Measurements from ENCODE around the gene STAB1.

The STAB1 gene

DNA sequence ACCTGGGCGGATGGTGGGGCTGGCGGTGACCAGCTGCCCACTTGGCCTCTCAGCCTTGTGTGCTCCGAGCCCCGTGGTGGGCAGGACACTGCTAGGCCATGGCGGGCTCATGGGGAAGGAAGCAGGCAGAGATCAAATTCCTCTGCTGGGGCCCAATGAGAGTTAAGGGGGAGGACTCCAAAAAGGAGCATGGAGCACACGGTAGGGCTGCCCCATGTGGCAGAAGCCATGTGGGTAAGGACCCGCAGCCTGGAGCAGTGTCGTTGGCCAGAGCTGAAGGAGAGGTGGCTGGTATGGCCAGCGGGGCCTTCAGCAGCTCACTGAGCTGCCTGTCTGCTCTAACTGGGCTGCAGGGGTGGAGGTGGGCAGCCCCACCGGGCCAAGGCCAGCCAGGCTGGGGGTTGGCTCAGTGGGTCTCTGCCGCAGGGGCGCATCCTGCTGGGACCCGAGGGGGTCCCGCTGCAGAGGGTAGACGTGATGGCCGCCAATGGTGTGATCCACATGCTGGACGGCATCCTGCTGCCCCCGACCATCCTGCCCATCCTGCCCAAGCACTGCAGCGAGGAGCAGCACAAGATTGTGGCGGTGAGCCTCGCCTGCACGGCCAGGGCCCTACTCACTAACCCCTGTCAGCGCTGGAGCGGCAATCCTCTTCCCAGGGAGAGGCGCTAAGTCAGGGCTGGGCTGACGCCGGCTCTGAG is 11.3 kb downstream of the STAB1 start:
- Histone ChIP-seq H3K9me3 (ENCODE audit: control insufficient read depth, insufficient read depth, low read length) (no peaks in the 10 kb centered on the region), H3K27me3 (ENCODE audit: control insufficient read depth, insufficient read depth, low read length) (no peaks in the 10 kb centered on the region), H3K9ac (ENCODE audit: low read depth, low read length) (no peak overlapping the region), H3K4me3 (ENCODE audit: low read depth, low read length) (no peak overlapping the region), H3K4me1 (ENCODE audit: control insufficient read depth, insufficient read depth, low read length) (no peaks in the 10 kb centered on the region), H3K36me3 (ENCODE audit: control insufficient read depth, insufficient read depth, low read length) (no peaks in the 10 kb centered on the region)

DNA sequence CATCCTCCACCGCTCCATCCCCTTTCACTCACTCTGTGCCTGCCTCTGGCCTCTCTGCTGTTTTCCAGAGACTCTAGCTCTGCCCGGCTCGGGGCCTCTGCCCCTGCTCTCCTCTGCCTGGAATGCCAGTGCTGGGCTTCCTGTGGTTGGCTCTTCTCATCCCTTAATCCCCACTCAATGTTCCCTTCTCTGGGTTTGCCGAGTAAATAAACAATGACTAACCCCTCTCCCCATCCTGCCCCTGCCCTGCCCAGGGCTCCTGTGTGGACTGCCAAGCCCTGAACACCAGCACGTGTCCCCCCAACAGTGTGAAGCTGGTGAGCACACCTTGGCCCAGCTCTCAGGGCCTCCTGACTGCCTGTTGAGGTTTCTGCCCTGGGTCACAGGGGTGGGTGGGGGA is 12.2 kb downstream of the STAB1 start:
- no peaks in the 10 kb centered on the region for H3K36me3 ChIP-seq (ENCODE audit: control insufficient read depth, insufficient read depth, low read length)
- H3K4me3 ChIP-seq (ENCODE audit: low read depth, low read length), result no peak overlapping the region
- no peak overlapping the region for H3K9ac ChIP-seq (ENCODE audit: low read depth, low read length)
- no peaks in the 10 kb centered on the region for H3K27me3 ChIP-seq (ENCODE audit: control insufficient read depth, insufficient read depth, low read length)
- H3K4me1 ChIP-seq (ENCODE audit: control insufficient read depth, insufficient read depth, low read length), result no peaks in the 10 kb centered on the region
- H3K9me3 ChIP-seq (ENCODE audit: control insufficient read depth, insufficient read depth, low read length), result no peaks in the 10 kb centered on the region

DNA sequence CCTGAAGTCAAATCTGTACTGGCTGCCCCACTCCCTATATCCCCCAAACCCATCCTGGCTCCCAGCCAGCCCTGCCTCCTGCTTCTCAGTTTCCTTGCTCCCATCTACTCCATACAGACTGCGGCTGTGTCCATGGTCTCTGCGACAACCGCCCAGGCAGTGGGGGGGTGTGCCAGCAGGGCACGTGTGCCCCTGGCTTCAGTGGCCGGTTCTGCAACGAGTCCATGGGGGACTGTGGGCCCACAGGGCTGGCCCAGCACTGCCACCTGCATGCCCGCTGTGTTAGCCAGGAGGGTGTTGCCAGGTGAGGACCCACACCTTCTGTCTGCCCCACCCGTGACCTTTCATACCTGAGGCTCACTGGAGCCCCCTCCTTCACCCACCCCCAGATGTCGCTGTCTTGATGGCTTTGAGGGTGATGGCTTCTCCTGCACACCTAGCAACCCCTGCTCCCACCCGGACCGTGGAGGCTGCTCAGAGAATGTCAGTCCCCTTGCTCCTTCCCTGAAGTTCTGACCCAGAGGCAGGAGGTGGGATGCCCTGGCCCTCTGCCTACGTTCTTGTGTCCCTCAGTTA is 14.7 kb downstream of the STAB1 start:
- H3K36me3 ChIP-seq (ENCODE audit: control insufficient read depth, insufficient read depth, low read length), result no peaks in the 10 kb centered on the region
- no peaks in the 10 kb centered on the region for H3K9me3 ChIP-seq (ENCODE audit: control insufficient read depth, insufficient read depth, low read length)
- no peaks in the 10 kb centered on the region for H3K27me3 ChIP-seq (ENCODE audit: control insufficient read depth, insufficient read depth, low read length)
- H3K4me1 ChIP-seq (ENCODE audit: control insufficient read depth, insufficient read depth, low read length), result no peaks in the 10 kb centered on the region
- no peak overlapping the region for H3K4me3 ChIP-seq (ENCODE audit: low read depth, low read length)
- no peak overlapping the region for H3K9ac ChIP-seq (ENCODE audit: low read depth, low read length)

DNA sequence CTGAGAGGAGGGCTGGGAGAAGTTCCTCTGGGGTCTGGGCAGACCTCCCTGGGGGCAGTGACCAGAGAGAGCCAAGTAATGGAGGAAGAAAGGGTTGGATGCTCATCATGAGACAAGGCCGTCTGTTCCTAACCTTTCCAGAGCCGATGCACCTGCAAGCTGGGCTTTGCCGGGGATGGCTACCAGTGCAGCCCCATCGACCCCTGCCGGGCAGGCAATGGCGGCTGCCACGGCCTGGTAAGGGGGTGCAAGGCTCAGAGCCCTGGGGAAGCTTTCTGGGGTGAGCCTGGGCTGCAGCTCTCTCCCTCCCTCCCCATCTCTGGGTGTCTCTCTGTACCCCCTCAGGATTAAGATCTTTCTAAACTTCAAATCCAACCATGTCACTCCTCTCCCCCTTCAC is 16.4 kb downstream of the STAB1 start:
- Histone ChIP-seq H3K36me3 (ENCODE audit: control insufficient read depth, insufficient read depth, low read length) (no peaks in the 10 kb centered on the region), H3K27me3 (ENCODE audit: control insufficient read depth, insufficient read depth, low read length) (no peaks in the 10 kb centered on the region), H3K9ac (ENCODE audit: low read depth, low read length) (no peak overlapping the region), H3K4me3 (ENCODE audit: low read depth, low read length) (no peak overlapping the region), H3K9me3 (ENCODE audit: control insufficient read depth, insufficient read depth, low read length) (no peaks in the 10 kb centered on the region), H3K4me1 (ENCODE audit: control insufficient read depth, insufficient read depth, low read length) (no peaks in the 10 kb centered on the region)

DNA sequence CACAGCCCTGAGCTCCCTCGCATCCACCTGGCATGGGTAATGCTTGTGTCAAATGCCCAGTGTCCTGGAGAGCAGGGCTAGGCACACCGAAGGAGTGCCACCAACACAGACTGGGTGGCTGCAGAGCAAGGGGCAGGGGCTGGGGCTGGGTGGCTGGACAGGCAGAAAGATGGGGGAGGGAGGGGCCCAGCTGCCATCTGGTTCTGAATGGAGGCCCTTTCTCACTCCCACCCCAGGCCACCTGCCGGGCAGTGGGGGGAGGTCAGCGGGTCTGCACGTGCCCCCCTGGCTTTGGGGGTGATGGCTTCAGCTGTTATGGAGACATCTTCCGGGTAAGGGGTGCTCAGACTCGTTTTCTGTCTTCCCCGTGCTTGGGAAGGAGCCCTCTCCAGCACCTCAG is 17.0 kb downstream of the STAB1 start:
- Histone ChIP-seq H3K36me3 (ENCODE audit: control insufficient read depth, insufficient read depth, low read length) (no peaks in the 10 kb centered on the region), H3K4me1 (ENCODE audit: control insufficient read depth, insufficient read depth, low read length) (no peaks in the 10 kb centered on the region), H3K9ac (ENCODE audit: low read depth, low read length) (no peak overlapping the region), H3K9me3 (ENCODE audit: control insufficient read depth, insufficient read depth, low read length) (no peaks in the 10 kb centered on the region), H3K27me3 (ENCODE audit: control insufficient read depth, insufficient read depth, low read length) (no peaks in the 10 kb centered on the region), H3K4me3 (ENCODE audit: low read depth, low read length) (no peak overlapping the region)

DNA sequence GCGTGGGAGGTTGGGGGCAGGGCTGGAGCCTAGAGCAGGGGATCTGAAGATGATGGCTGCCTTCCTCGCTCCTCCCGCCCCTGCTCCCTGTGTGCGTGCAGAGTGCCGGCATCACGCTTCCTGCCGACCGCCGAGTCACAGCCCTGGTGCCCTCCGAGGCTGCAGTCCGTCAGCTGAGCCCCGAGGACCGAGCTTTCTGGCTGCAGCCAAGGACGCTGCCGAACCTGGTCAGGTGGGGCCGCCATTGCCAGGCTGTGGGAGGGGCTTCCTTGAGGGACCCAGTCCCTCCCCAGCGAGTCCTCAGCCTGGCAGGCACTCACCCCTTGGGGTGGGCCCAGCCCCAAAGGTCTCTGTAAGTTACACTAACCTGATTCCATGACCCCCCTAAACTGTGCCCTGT is 17.6 kb downstream of the STAB1 start:
- H3K4me3 ChIP-seq (ENCODE audit: low read depth, low read length), result no peak overlapping the region
- H3K36me3 ChIP-seq (ENCODE audit: control insufficient read depth, insufficient read depth, low read length), result no peaks in the 10 kb centered on the region
- no peaks in the 10 kb centered on the region for H3K4me1 ChIP-seq (ENCODE audit: control insufficient read depth, insufficient read depth, low read length)
- H3K9me3 ChIP-seq (ENCODE audit: control insufficient read depth, insufficient read depth, low read length), result no peaks in the 10 kb centered on the region
- H3K9ac ChIP-seq (ENCODE audit: low read depth, low read length), result no peak overlapping the region
- peaks cover 2% of the 10 kb centered on the region for H3K27me3 ChIP-seq (ENCODE audit: control insufficient read depth, insufficient read depth, low read length)

DNA sequence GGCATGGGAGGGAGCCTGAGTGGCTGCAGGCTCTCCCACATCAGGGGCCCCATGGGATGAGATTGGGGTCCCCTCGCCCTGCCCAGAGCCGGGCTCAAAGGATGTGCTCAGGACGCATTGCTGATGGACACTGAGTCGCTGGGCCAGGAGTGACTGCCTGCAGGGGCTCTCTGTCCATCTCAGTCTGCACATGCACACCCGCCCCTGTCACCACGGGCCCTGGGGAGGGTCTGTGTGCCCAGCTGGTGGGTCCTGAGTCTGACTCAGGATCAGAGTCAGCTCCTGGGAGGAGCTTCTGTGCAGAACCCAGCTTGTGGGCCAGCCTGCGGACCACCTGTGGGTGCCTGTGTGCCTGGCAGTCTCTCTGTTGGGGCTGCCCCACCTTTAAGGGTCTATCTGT is 18.1 kb downstream of the STAB1 start:
- H3K9ac ChIP-seq (ENCODE audit: low read depth, low read length), result no peak overlapping the region
- H3K36me3 ChIP-seq (ENCODE audit: control insufficient read depth, insufficient read depth, low read length), result no peaks in the 10 kb centered on the region
- peaks cover 4% of the 10 kb centered on the region for H3K27me3 ChIP-seq (ENCODE audit: control insufficient read depth, insufficient read depth, low read length)
- no peaks in the 10 kb centered on the region for H3K4me1 ChIP-seq (ENCODE audit: control insufficient read depth, insufficient read depth, low read length)
- no peaks in the 10 kb centered on the region for H3K9me3 ChIP-seq (ENCODE audit: control insufficient read depth, insufficient read depth, low read length)
- no peak overlapping the region for H3K4me3 ChIP-seq (ENCODE audit: low read depth, low read length)

DNA sequence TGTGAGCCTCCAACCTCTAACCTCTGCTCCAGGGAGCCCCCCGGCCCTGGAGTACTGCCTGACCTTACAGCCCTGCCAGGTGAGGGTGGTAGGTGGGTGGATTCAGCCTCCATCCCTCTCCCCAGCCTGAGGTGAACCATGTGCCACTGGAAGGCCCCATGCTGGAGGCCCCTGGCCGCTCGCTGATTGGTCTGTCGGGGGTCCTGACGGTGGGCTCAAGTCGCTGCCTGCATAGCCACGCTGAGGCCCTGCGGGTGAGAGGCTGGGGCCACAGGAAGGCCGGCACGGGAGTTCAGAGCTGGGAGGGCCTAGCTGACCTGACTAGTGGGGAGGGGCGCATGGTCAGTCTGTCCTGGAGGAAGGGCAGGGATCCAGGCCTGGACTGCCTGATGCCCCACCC is 19.4 kb downstream of the STAB1 start:
- Histone ChIP-seq H3K36me3 (ENCODE audit: control insufficient read depth, insufficient read depth, low read length) (no peaks in the 10 kb centered on the region), H3K4me3 (ENCODE audit: low read depth, low read length) (no peak overlapping the region), H3K4me1 (ENCODE audit: control insufficient read depth, insufficient read depth, low read length) (no peaks in the 10 kb centered on the region), H3K9me3 (ENCODE audit: control insufficient read depth, insufficient read depth, low read length) (no peaks in the 10 kb centered on the region), H3K9ac (ENCODE audit: low read depth, low read length) (no peak overlapping the region), H3K27me3 (ENCODE audit: control insufficient read depth, insufficient read depth, low read length) (peaks cover 4% of the 10 kb centered on the region)

DNA sequence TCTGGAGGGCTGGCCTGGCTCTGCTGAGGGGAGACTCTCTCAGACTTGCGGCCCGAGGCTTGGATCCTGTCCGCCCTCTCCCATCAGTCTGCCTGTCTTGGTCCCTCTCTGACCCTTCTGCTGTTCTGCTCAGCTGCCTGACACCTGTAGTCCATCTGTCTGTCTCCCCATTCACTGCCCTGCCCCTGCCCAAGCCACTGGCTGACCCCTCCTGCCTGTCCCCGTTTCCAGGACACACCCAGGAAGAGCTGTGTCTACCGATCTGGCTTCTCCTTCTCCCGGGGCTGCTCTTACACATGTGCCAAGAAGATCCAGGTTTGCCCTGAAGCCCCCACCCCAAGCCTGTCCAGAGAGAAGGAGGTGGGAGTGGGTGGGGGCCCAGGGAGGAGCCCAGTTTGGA is 20.1 kb downstream of the STAB1 start:
- peaks cover 4% of the 10 kb centered on the region for H3K27me3 ChIP-seq (ENCODE audit: control insufficient read depth, insufficient read depth, low read length)
- no peak overlapping the region for H3K9ac ChIP-seq (ENCODE audit: low read depth, low read length)
- no peaks in the 10 kb centered on the region for H3K4me1 ChIP-seq (ENCODE audit: control insufficient read depth, insufficient read depth, low read length)
- H3K4me3 ChIP-seq (ENCODE audit: low read depth, low read length), result no peak overlapping the region
- H3K9me3 ChIP-seq (ENCODE audit: control insufficient read depth, insufficient read depth, low read length), result no peaks in the 10 kb centered on the region
- H3K36me3 ChIP-seq (ENCODE audit: control insufficient read depth, insufficient read depth, low read length), result no peaks in the 10 kb centered on the region

DNA sequence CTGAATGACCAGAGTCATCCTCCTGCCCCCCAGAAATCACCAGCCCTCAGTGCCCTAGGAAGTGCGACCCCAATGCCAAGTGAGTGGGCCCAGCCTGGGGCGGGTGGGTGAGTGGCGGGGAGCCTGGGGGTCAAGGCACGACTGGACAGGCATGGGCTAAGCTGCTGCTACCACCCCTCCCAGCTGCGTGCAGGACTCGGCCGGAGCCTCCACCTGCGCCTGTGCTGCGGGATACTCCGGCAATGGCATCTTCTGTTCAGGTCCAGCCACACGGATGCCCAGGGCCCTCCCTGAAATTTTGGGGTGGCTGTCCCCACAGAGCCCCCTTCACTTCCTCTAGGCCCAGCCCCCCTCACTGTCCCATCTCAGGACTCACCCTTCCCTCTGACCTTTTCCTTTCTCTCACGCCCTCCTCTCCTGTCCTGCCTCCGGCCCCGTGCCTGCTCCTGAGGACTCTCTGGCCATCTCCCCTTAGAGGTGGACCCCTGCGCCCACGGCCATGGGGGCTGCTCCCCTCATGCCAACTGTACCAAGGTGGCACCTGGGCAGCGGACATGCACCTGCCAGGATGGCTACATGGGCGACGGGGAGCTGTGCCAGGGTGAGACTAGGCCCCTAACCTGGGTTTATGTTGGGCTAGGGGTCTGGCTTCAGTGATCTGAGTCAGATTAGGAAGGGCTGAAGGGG is 21.5 kb downstream of the STAB1 start:
- H3K4me1 ChIP-seq (ENCODE audit: control insufficient read depth, insufficient read depth, low read length), result no peaks in the 10 kb centered on the region
- H3K9me3 ChIP-seq (ENCODE audit: control insufficient read depth, insufficient read depth, low read length), result no peaks in the 10 kb centered on the region
- no peaks in the 10 kb centered on the region for H3K36me3 ChIP-seq (ENCODE audit: control insufficient read depth, insufficient read depth, low read length)
- no peak overlapping the region for H3K4me3 ChIP-seq (ENCODE audit: low read depth, low read length)
- H3K9ac ChIP-seq (ENCODE audit: low read depth, low read length), result no peak overlapping the region
- peaks cover 4% of the 10 kb centered on the region for H3K27me3 ChIP-seq (ENCODE audit: control insufficient read depth, insufficient read depth, low read length)

DNA sequence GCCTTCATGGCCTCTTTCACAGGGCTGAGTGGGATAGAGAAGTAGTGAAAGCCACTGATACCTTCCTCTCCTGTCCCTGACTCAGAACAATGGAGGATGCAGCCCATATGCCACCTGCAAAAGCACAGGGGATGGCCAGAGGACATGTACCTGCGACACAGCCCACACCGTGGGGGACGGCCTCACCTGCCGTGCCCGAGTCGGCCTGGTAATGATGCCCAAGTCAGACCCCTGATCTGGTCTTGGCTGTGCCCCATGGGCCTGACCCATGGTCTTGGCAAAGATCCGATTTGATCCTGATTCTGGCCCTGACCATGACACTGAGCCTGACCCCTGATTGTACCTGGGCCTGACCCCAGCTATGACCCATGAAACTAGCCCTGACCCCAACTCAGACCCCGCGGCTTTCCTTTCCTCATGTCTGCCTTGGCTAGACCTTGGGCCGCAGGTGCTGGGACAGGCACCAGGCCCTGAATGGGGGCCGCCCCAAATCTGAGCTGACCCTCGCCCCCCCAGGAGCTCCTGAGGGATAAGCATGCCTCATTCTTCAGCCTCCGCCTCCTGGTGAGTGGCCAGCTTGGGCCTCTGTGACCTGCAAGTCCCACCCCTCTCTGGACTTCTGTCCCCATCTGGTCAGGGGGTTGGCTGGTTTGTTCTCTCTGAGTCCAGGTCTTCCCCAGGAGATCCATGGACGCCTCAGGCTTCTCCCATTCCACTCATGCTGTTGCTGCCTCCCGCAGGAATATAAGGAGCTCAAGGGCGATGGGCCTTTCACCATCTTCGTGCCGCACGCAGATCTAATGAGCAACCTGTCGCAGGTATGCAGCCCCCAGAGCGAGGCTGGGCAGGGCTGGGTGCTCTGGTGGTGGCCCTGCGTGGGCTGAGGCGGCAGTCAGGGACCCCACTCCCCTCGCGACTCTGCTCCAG is 22.9 kb downstream of the STAB1 start:
- Histone ChIP-seq H3K4me3 (ENCODE audit: low read depth, low read length) (peak overlapping the region; percentile 55), H3K4me1 (ENCODE audit: control insufficient read depth, insufficient read depth, low read length) (no peaks in the 10 kb centered on the region), H3K9me3 (ENCODE audit: control insufficient read depth, insufficient read depth, low read length) (no peaks in the 10 kb centered on the region), H3K36me3 (ENCODE audit: control insufficient read depth, insufficient read depth, low read length) (peaks cover 2% of the 10 kb centered on the region), H3K9ac (ENCODE audit: low read depth, low read length) (no peak overlapping the region), H3K27me3 (ENCODE audit: control insufficient read depth, insufficient read depth, low read length) (peaks cover 4% of the 10 kb centered on the region)

All from iPS-15b (cell line).